ENCODE results near the gene KCNMB4.

- TF ChIP-seq CTCF (IDR thresholded peaks at IDR 0.05) (no peak), POLR2A (IDR thresholded peaks at IDR 0.05) (no peak), EP300 (IDR thresholded peaks at IDR 0.05) (no peak)
These were observed 52.0 kb downstream of the KCNMB4 start for GRCh38 chr12:70418101-70418500.

All from ovary (tissue), 3 donors.